Osteoblast (primary cell): ENCODE measurements around the gene LPIN1. TPM values are rescaled to one million over a fixed set of nuclear protein-coding genes. Genes with fewer than 3 reads are reported as not detected.
"Not testable (repeated sequence)": the region's sequence is repeated elsewhere in the genome, so short reads cannot be mapped to it uniquely, and the experiment has no call there.

Experiments used
- DNase-seq: peaks from one replicate; pipeline ENCODE4 v3.0.0; 2011; ENCODE audit warnings: low spot score, mixed read lengths; ENCODE audit not compliant: insufficient read length; ENCODE audit errors: missing footprints
- H2AFZ ChIP-seq: 2 replicates; pipeline ENCODE4 v1.6.0; 2011; ENCODE audit warnings: mild to moderate bottlenecking, low read length
- H3K27ac ChIP-seq: 2 replicates; pipeline ENCODE4 v1.5.1; 2011; ENCODE audit warnings: mild to moderate bottlenecking, low read depth, low read length, moderate library complexity
- H3K27me3 ChIP-seq: 2 replicates; pipeline ENCODE4 v1.6.0; 2012; ENCODE audit warnings: mild to moderate bottlenecking, control low read depth, inconsistent platforms, low read length, moderate library complexity; ENCODE audit not compliant: insufficient read depth
- H3K36me3 ChIP-seq: 2 replicates; pipeline ENCODE4 v1.5.1; 2011; ENCODE audit warnings: mild to moderate bottlenecking, low read length, control low read depth, moderate library complexity; ENCODE audit not compliant: insufficient read depth
- H3K4me1 ChIP-seq: 2 replicates; pipeline ENCODE4 v1.5.1; 2011; ENCODE audit warnings: mild to moderate bottlenecking, low read length, control low read depth, moderate library complexity; ENCODE audit not compliant: insufficient read depth
- H3K4me2 ChIP-seq: 2 replicates; pipeline ENCODE4 v1.6.0; 2011; ENCODE audit warnings: mild to moderate bottlenecking, low read length; ENCODE audit not compliant: insufficient read depth
- H3K4me3 ChIP-seq: fragments of 200-600 bp; sonication (generic); 3 replicates; pipeline ENCODE4 v1.5.1; 2012; ENCODE audit warnings: mild to moderate bottlenecking, low read length, inconsistent platforms; ENCODE audit not compliant: insufficient read depth
- H3K79me2 ChIP-seq: 2 replicates; pipeline ENCODE4 v1.6.0; 2012; ENCODE audit warnings: mild to moderate bottlenecking, low read length, control low read depth, inconsistent platforms; ENCODE audit not compliant: insufficient read depth
- H3K9me3 ChIP-seq: 2 replicates; pipeline ENCODE4 v1.5.1; 2011; ENCODE audit warnings: low read depth, low read length, control low read depth
- H4K20me1 ChIP-seq: 2 replicates; pipeline ENCODE4 v1.6.0; 2012; ENCODE audit warnings: mild to moderate bottlenecking, low read length, control low read depth; ENCODE audit not compliant: insufficient read depth
- total RNA-seq: library from RNA; depleted of rRNA; stranded (reverse); fragments of >200 nt; gene quantifications from 2 replicates; pipeline ENCODE4 v1.2.3, GENCODE V29; 2012
- TF ChIP-seq, protein P1 (sequence below): IDR thresholded peaks from 2 replicates; pipeline ENCODE4 v1.5.1; 2011; ENCODE audit warnings: mild to moderate bottlenecking, low read depth, low read length, moderate library complexity; ENCODE audit errors: extremely low read depth

LPIN1 gene
- total RNA-seq, 1 donor, result 117 TPM

DNA sequence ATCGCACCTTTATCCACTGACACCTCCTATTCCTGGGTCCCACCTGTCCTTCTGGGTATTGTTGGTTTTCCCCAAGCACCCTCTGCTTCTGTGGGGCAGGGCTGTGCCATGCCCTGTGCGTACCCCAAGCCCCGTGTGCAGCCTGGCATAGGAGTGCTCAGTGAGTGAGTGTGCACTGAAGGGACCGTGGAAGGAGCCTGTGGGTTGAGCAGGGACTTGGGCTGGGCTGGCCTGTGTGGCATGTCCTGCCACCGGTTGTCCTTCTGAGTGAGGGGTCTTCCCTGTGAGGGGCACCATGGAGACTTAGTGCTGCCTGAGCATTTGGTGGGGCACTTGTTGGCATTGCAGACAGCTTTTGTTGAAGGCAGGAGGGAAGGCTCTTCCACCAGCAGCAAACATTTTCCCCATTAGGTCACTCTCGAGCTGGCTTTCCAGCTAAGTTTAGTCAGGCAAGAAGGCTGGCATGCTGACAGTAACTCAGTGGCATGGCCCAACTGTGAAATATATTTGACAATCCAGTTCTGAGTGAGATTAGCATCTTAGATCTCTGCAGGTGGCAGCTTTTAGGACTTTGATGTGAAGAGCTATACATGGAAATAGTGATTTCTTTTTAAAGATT, 64.7 kb downstream of the LPIN1 start:
- Histone ChIP-seq H4K20me1 (no peaks in the 10 kb centered on the region), H3K4me3 (no peak overlapping the region), H3K9me3 (no peaks in the 10 kb centered on the region), H3K4me2 (no peak overlapping the region), H3K79me2 (no peaks in the 10 kb centered on the region), H3K27ac (no peak overlapping the region), H3K27me3 (no peaks in the 10 kb centered on the region), H3K4me1 (peaks cover 4% of the 10 kb centered on the region), H2AFZ (no peak overlapping the region), H3K36me3 (peaks cover 19% of the 10 kb centered on the region)
- TF ChIP-seq, protein P1, sequence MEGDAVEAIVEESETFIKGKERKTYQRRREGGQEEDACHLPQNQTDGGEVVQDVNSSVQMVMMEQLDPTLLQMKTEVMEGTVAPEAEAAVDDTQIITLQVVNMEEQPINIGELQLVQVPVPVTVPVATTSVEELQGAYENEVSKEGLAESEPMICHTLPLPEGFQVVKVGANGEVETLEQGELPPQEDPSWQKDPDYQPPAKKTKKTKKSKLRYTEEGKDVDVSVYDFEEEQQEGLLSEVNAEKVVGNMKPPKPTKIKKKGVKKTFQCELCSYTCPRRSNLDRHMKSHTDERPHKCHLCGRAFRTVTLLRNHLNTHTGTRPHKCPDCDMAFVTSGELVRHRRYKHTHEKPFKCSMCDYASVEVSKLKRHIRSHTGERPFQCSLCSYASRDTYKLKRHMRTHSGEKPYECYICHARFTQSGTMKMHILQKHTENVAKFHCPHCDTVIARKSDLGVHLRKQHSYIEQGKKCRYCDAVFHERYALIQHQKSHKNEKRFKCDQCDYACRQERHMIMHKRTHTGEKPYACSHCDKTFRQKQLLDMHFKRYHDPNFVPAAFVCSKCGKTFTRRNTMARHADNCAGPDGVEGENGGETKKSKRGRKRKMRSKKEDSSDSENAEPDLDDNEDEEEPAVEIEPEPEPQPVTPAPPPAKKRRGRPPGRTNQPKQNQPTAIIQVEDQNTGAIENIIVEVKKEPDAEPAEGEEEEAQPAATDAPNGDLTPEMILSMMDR, result no peak
- peak; percentile 83 for DNase-seq

DNA sequence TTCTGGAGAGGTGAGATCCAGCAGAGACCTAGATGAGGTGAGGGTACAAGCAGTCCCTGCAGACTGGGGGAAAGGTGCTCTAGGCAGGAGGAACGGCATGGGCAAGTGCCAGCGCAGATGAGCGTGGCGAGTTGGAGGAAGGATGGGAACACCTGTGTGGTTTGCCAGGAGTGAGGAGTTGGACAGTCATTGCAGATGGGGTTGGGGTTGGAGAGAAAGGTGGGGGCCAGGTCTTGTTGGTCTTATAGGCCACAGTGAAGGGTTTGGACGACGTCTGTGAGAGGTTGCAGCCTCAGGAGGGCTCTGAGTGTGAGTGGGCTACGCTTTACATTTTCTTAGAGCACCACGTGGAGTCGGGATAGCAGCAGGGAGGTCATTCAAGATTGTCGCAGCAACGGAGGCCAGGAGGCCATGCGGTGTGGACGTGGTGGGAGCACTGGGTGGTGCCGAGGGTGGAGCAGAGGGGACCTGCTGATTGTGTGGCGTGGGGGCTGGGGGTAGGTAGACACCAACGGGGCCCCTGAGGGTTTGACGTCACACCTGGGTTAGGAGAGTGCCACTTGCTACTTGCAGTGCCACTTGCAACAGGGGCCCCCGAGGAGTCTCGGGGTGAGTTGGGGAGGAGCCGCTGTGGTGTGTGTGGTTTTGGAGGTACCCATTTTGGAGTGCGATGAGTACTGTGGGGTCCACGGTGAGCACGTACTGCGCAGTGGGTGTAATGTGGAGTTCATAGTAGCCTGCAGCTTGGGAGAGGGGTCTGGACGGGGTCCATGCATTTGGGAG, 66.2 kb downstream of the LPIN1 start:
- Histone ChIP-seq H3K4me2 (no peak overlapping the region), H2AFZ (no peak overlapping the region), H3K79me2 (no peaks in the 10 kb centered on the region), H3K9me3 (no peaks in the 10 kb centered on the region), H3K36me3 (peaks cover 17% of the 10 kb centered on the region), H3K27me3 (no peaks in the 10 kb centered on the region), H3K4me1 (no peaks in the 10 kb centered on the region), H3K4me3 (no peak overlapping the region), H3K27ac (no peak overlapping the region), H4K20me1 (no peaks in the 10 kb centered on the region)
- TF ChIP-seq, protein P1, result no peak
- no peak for DNase-seq

DNA sequence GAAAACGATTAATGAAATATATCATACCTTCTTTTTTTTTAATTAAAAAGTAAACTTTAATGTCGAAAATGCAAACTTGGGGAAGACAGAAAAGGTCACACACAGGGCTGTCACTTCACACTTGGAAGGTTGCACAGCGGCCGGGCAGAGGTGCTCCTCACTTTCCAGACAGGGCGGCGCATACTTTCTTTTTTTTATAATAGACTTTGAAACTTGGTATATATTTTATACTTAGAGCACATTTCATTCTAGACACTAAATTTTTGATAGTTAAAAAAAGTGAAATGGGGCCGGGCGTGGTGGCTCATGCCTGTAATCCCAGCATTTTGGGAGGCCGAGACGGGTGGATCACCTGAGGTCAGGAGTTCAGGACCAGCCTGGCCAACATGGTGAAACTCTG, 66.9 kb downstream of the LPIN1 start:
- H3K4me2 ChIP-seq, H3K4me3 ChIP-seq, H2AFZ ChIP-seq, DNase-seq, H3K9me3 ChIP-seq, H3K27me3 ChIP-seq, H4K20me1 ChIP-seq, H3K27ac ChIP-seq, H3K79me2 ChIP-seq, H3K4me1 ChIP-seq: not testable (repeated sequence)
- H3K36me3 ChIP-seq, result peaks cover 12% of the 10 kb centered on the region

DNA sequence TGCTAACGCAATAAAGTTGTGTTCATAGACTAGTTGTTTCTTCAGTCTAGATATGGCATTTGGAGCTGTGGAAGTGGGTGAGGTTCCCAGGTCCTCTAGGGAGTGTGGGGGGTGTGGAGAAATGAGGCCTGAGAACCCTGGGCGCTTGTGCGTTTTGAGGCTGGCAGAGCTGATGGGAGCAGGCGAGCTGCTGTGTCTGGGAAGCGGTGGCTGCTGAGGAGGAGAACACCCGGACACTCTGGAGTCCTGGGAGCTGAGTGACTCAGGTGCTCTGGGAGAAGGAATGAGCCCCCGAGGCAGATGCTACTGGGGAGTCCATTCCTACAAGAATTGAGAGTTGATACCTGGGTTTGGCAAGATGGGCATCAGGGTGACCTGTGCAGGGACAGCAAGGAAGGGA, 67.5 kb downstream of the LPIN1 start:
- H3K4me1 ChIP-seq, result no peaks in the 10 kb centered on the region

More for the DNA sequence above, 67.5 kb downstream of the LPIN1 start:
- peaks cover 12% of the 10 kb centered on the region for H3K36me3 ChIP-seq
- no peak overlapping the region for H2AFZ ChIP-seq
- no peaks in the 10 kb centered on the region for H4K20me1 ChIP-seq
- no peak for DNase-seq
- H3K4me3 ChIP-seq, result no peak overlapping the region
- no peaks in the 10 kb centered on the region for H3K79me2 ChIP-seq
- H3K27me3 ChIP-seq, result no peaks in the 10 kb centered on the region
- H3K27ac ChIP-seq, result no peak overlapping the region
- no peak overlapping the region for H3K4me2 ChIP-seq
- H3K9me3 ChIP-seq, result no peaks in the 10 kb centered on the region
- TF ChIP-seq, protein P1, result no peak
